ENCODE results near the gene C3. TPM values are rescaled to one million over a fixed set of nuclear protein-coding genes. Genes with fewer than 3 reads are reported as not detected.
"Not testable (repeated sequence)": the region's sequence is repeated elsewhere in the genome, so short reads cannot be mapped to it uniquely, and the experiment has no call there.

Gene C3
- total RNA-seq, 4 donors from 2014 or later: 50.1 to 351 (median 194) TPM

- H3K27ac ChIP-seq: no peak overlapping the region
- H3K4me1 ChIP-seq: no peaks in the 10 kb centered on the region
- intact Hi-C loops (cut with DNase I; ENCODE audit: low total_unique reads) (no loop called here), in situ Hi-C loops (cut with MboI; ENCODE audit: low pct_ligation_motif_present in 1 of 4, low pct_unique_long_range_greater_than_20kb in 1 of 4, low sequenced_read_pairs in 3 of 4) (loop anchor here in 1 of 4 donors (25.0 kb wide), 1 partner anchor 152 kb away; no protein-coding TSS in a partner anchor)
- H3K27me3 ChIP-seq: peaks cover 31% of the 10 kb centered on the region
- no peaks in the 10 kb centered on the region for H3K9me3 ChIP-seq
- no peak for TF ChIP-seq EP300 (IDR thresholded peaks at IDR 0.05; ENCODE audit: low read depth)
- TF ChIP-seq, protein P1, sequence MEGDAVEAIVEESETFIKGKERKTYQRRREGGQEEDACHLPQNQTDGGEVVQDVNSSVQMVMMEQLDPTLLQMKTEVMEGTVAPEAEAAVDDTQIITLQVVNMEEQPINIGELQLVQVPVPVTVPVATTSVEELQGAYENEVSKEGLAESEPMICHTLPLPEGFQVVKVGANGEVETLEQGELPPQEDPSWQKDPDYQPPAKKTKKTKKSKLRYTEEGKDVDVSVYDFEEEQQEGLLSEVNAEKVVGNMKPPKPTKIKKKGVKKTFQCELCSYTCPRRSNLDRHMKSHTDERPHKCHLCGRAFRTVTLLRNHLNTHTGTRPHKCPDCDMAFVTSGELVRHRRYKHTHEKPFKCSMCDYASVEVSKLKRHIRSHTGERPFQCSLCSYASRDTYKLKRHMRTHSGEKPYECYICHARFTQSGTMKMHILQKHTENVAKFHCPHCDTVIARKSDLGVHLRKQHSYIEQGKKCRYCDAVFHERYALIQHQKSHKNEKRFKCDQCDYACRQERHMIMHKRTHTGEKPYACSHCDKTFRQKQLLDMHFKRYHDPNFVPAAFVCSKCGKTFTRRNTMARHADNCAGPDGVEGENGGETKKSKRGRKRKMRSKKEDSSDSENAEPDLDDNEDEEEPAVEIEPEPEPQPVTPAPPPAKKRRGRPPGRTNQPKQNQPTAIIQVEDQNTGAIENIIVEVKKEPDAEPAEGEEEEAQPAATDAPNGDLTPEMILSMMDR (IDR thresholded peaks at IDR 0.05): no peak
- no peak for TF ChIP-seq POLR2AphosphoS5 (IDR thresholded peaks at IDR 0.05)
- TF ChIP-seq POLR2A (IDR thresholded peaks at IDR 0.05): no peak
- DNase-seq: no peak
- no peak overlapping the region for H3K4me3 ChIP-seq
- no peaks in the 10 kb centered on the region for H3K36me3 ChIP-seq
- WGBS, 2 donors (ENCODE audit: low coverage in 1 of 2): 44 to 50% methylated on average over 1 to 30 of the region's 30 CpGs
Observed at GRCh38 chr19:6710273-6711077, 10.0 kb downstream of the C3 start.

- Histone ChIP-seq H3K4me3 (no peak overlapping the region), H3K27me3 (peaks cover 31% of the 10 kb centered on the region), H3K27ac (no peak overlapping the region), H3K4me1 (no peaks in the 10 kb centered on the region), H3K9me3 (no peaks in the 10 kb centered on the region), H3K36me3 (no peaks in the 10 kb centered on the region)
- WGBS, 2 donors (ENCODE audit: low coverage in 1 of 2): 63 to 92% methylated on average over 4 to 14 of the region's 14 CpGs
- intact Hi-C loops (cut with DNase I; ENCODE audit: low total_unique reads) (no loop called here), in situ Hi-C loops (cut with MboI; ENCODE audit: low pct_ligation_motif_present in 1 of 4, low pct_unique_long_range_greater_than_20kb in 1 of 4, low sequenced_read_pairs in 3 of 4) (loop anchor here in 1 of 4 donors (25.0 kb wide), 1 partner anchor 153 kb away; no protein-coding TSS in a partner anchor)
- DNase-seq: no peak
- TF ChIP-seq POLR2A (IDR thresholded peaks at IDR 0.05) (no peak), EP300 (IDR thresholded peaks at IDR 0.05; ENCODE audit: low read depth) (no peak), POLR2AphosphoS5 (IDR thresholded peaks at IDR 0.05) (no peak)
- TF ChIP-seq, protein P1 (IDR thresholded peaks at IDR 0.05): no peak
Observed at GRCh38 chr19:6709549-6709948, 10.9 kb downstream of the C3 start.

GRCh38 chr19:6708913-6709312 is 11.5 kb downstream of the C3 start:
- H3K36me3 ChIP-seq; intact Hi-C loops (cut with DNase I; ENCODE audit: low total_unique reads); DNase-seq; H3K4me3 ChIP-seq; H3K4me1 ChIP-seq; H3K27ac ChIP-seq; H3K9me3 ChIP-seq: not testable (repeated sequence)
- H3K27me3 ChIP-seq: peaks cover 31% of the 10 kb centered on the region
- in situ Hi-C loops (cut with MboI; ENCODE audit: low pct_ligation_motif_present in 1 of 4, low pct_unique_long_range_greater_than_20kb in 1 of 4, low sequenced_read_pairs in 3 of 4): loop anchor here in 1 of 4 donors (25.0 kb wide), 1 partner anchor 153 kb away; no protein-coding TSS in a partner anchor
- WGBS, 2 donors (ENCODE audit: low coverage in 1 of 2): 88 to 89% methylated on average over 4 to 12 of the region's 12 CpGs

DNA sequence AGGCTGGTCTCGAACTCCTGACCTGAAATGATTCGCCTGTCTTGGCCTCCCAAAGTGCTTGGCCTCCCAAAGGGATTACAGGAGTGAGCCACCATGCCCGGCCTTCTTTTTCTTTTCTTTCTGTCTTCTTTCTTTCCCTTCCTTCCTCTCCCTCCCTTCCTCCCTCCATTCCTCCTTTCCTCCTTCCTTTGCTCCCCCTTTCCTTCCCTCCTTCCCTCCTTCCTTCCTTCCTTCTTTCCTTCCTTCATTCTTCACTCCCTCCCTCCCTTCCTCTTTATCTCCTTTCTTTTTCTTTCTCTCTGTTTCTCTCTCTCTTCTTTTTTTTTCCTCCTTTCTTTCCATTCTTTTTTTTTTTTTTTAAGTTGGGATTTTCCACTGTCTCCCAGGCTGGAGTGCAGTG is 12.1 kb downstream of the C3 start:
- 77 to 90% methylated on average over 3 of the region's 3 CpGs for WGBS, 2 donors (ENCODE audit: low coverage in 1 of 2)
- intact Hi-C loops (cut with DNase I; ENCODE audit: low total_unique reads) (no loop called here), in situ Hi-C loops (cut with MboI; ENCODE audit: low pct_ligation_motif_present in 1 of 4, low pct_unique_long_range_greater_than_20kb in 1 of 4, low sequenced_read_pairs in 3 of 4) (loop anchor here in 1 of 4 donors (25.0 kb wide), 1 partner anchor 154 kb away; no protein-coding TSS in a partner anchor)
- peaks cover 31% of the 10 kb centered on the region for H3K27me3 ChIP-seq
- H3K9me3 ChIP-seq: no peaks in the 10 kb centered on the region
- H3K36me3 ChIP-seq: no peaks in the 10 kb centered on the region
- DNase-seq: no peak
- no peak for TF ChIP-seq POLR2AphosphoS5 (IDR thresholded peaks at IDR 0.05)
- TF ChIP-seq, protein P1 (IDR thresholded peaks at IDR 0.05): no peak
- TF ChIP-seq EP300 (IDR thresholded peaks at IDR 0.05; ENCODE audit: low read depth): no peak
- TF ChIP-seq POLR2A (IDR thresholded peaks at IDR 0.05): no peak
- no peak overlapping the region for H3K27ac ChIP-seq
- no peak overlapping the region for H3K4me3 ChIP-seq
- no peaks in the 10 kb centered on the region for H3K4me1 ChIP-seq

All from transverse colon (tissue), 4 donors.